Calu3 (cell line): ENCODE data around the gene PRKAB1. TPM values are rescaled to one million over a fixed set of nuclear protein-coding genes. Genes with fewer than 3 reads are reported as not detected.

Experiments used
- BruUV-seq: library from RNA; stranded (reverse); fragments of 400-500 nt; replicated peaks from 2 replicates; lab custom pipeline; 2021; lab: Mats Ljungman, UMichigan
- CTCF ChIA-PET: fragments of 300-600 bp; sonication (Branson Sonifier 250); formaldehyde crosslinking; loops from one replicate; lab custom pipeline; 2022; ENCODE audit warnings: antibody characterized with exemption; lab: Charles Lee
- DNase-seq: peaks from one replicate; pipeline ENCODE4 v3.0.0; 2022
- H3K27ac Mint-ChIP-seq: one replicate; pipeline ENCODE4 v1.8.0; 2022; ENCODE audit warnings: mixed read lengths; ENCODE audit not compliant: unreplicated experiment
- H3K27me3 Mint-ChIP-seq: one replicate; pipeline ENCODE4 v1.8.0; 2022; ENCODE audit warnings: mixed read lengths; ENCODE audit not compliant: unreplicated experiment
- H3K36me3 Mint-ChIP-seq: one replicate; pipeline ENCODE4 v1.8.0; 2022; ENCODE audit warnings: mild to moderate bottlenecking, moderate library complexity, mixed read lengths; ENCODE audit not compliant: insufficient read depth, unreplicated experiment
- H3K4me1 Mint-ChIP-seq: one replicate; pipeline ENCODE4 v1.8.0; 2022; ENCODE audit warnings: mild to moderate bottlenecking, low read depth, mixed read lengths; ENCODE audit not compliant: unreplicated experiment
- H3K4me3 Mint-ChIP-seq: one replicate; pipeline ENCODE4 v1.8.0; 2022; ENCODE audit warnings: mild to moderate bottlenecking, low read depth, moderate library complexity, mixed read lengths; ENCODE audit not compliant: unreplicated experiment
- H3K9me3 Mint-ChIP-seq: one replicate; pipeline ENCODE4 v1.8.0; 2022; ENCODE audit warnings: low read depth, mixed read lengths; ENCODE audit not compliant: unreplicated experiment
- CTCF ChIP-seq: fragments of 200-600 bp; IDR thresholded peaks from one replicate; pipeline ENCODE4 v1.8.0; 2022; ENCODE audit warnings: antibody characterized with exemption; ENCODE audit not compliant: unreplicated experiment
- intact Hi-C: fragments of 100-400 bp; cut with micrococcal nuclease; formaldehyde crosslinking; loops from one replicate; pipeline ENCODE4 v1.10.0; 2022; ENCODE audit not compliant: unreplicated experiment
- total RNA-seq: library from RNA; stranded (reverse); gene quantifications from 2 replicates; pipeline ENCODE4 v1.2.3, GENCODE V29; 2022

PRKAB1 gene
- total RNA-seq, 1 experiment from 2014 or later: 82.7 TPM

DNA sequence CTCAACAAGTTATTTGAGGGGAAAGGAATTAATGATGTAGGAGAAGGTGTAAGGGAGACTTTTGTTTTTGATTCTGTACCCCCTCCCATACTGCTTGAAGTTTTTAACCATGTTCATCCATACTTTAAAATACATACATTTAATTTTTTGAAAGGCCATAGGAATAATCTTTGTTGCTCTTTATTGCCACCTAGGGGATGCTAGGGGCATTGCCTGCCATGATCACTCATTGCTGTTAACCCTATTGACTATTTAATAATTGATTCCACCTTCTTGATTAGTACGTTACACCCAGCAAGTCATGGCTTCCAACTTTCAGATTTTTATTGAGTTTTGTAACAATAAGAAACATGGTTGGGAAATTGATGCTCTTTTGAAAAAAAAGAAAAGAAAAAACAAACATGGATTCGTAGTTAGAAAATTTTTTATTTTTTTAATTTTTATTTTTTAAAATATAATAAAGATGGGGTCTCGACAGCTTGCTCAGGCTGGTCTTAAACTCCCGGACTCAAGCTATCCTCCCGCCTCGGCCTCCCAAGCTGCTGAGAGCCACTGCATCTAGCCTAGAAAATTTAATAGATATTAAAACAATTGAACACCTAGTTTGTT lies 8.5 kb upstream of the PRKAB1 start:
- DNase-seq: peak; percentile 58

GRCh38 chr12:119660076-119660475 lies 7.9 kb upstream of the PRKAB1 start:
- no peak overlapping the region for H3K27ac Mint-ChIP-seq
- H3K36me3 Mint-ChIP-seq: no peaks in the 10 kb centered on the region
- H3K4me3 Mint-ChIP-seq: no peak overlapping the region
- CTCF ChIA-PET: no interaction called here
- H3K4me1 Mint-ChIP-seq: no peaks in the 10 kb centered on the region
- H3K9me3 Mint-ChIP-seq: no peaks in the 10 kb centered on the region
- intact Hi-C loops: no loop called here
- DNase-seq: no peak
- no TSS peak for BruUV-seq
- H3K27me3 Mint-ChIP-seq: peaks cover 13% of the 10 kb centered on the region
- no peak for TF ChIP-seq CTCF

More for the DNA sequence above, 8.5 kb upstream of the PRKAB1 start:
- no TSS peak for BruUV-seq
- peak; percentile 66 for TF ChIP-seq CTCF
- H3K27ac Mint-ChIP-seq: no peak overlapping the region
- H3K9me3 Mint-ChIP-seq: no peaks in the 10 kb centered on the region
- peaks cover 13% of the 10 kb centered on the region for H3K27me3 Mint-ChIP-seq
- CTCF ChIA-PET: interaction anchor here (1.0 to 1.5 kb wide), 2 partner anchors 8 to 36 kb away, joined by 3 to 7 read pairs; partner anchors contain the start of gene PRKAB1
- H3K4me1 Mint-ChIP-seq: no peaks in the 10 kb centered on the region
- H3K4me3 Mint-ChIP-seq: no peak overlapping the region
- intact Hi-C loops: loop anchor here (5.0 kb wide), 1 partner anchor 243 kb away; no protein-coding TSS in a partner anchor
- H3K36me3 Mint-ChIP-seq: no peaks in the 10 kb centered on the region

DNA sequence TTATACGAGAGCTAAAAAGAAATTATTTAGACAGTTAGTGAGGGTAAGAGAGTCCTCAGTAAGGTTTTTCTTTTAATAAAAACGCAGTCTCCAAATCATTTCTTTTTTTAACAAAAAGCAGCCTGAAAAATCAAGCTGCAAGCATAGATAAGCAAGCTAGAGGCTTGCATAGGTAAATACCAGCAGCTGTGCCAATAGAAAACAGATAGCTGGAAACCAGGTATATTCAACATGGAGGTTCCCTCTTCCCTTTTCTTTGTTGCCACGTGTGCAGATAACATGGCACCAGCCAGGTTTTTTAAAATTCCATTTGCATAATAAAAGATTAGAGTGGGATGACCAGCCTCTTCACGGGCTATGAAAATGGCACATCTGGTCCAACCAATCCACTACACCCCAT lies 6.1 kb upstream of the PRKAB1 start:
- no peaks in the 10 kb centered on the region for H3K9me3 Mint-ChIP-seq
- peaks cover 13% of the 10 kb centered on the region for H3K27me3 Mint-ChIP-seq
- H3K4me1 Mint-ChIP-seq: peaks cover 1% of the 10 kb centered on the region
- no TSS peak for BruUV-seq
- no peaks in the 10 kb centered on the region for H3K36me3 Mint-ChIP-seq
- no peak overlapping the region for H3K4me3 Mint-ChIP-seq
- no peak for DNase-seq
- no peak for TF ChIP-seq CTCF
- intact Hi-C loops: no loop called here
- H3K27ac Mint-ChIP-seq: no peak overlapping the region
- CTCF ChIA-PET: no interaction called here

- intact Hi-C loops: no loop called here
These were observed 3.3 kb upstream of the PRKAB1 start for GRCh38 chr12:119664642-119665041.

More at GRCh38 chr12:119664642-119665041, 3.3 kb upstream of the PRKAB1 start:
- CTCF ChIA-PET: no interaction called here
- no peak overlapping the region for H3K27ac Mint-ChIP-seq
- H3K4me1 Mint-ChIP-seq: peaks cover 8% of the 10 kb centered on the region
- peaks cover 24% of the 10 kb centered on the region for H3K36me3 Mint-ChIP-seq
- no peak for TF ChIP-seq CTCF
- H3K27me3 Mint-ChIP-seq: peaks cover 13% of the 10 kb centered on the region
- BruUV-seq: no TSS peak
- H3K4me3 Mint-ChIP-seq: no peak overlapping the region
- H3K9me3 Mint-ChIP-seq: no peaks in the 10 kb centered on the region
- DNase-seq: no peak
